Memory B cell (primary cell): Measurements from ENCODE around the gene PCSK6.
"Not testable (repeated sequence)": the region's sequence is repeated elsewhere in the genome, so short reads cannot be mapped to it uniquely, and the experiment has no call there.

Experiments
- ATAC-seq: fragments of 150-1000 bp; cut with Tn5 transposase; 2 replicates; pipeline ENCODE4 v1.10.0; 2021; ENCODE audit warnings: low read depth, mild to moderate bottlenecking, moderate library complexity
- DNase-seq, 2 donors: peaks; one replicate each; pipeline ENCODE4 v3.0.0; 2022; ENCODE audit warnings: low spot score in 2 of 2
- H3K27ac Mint-ChIP-seq: one replicate; pipeline ENCODE4 v1.8.0; 2022; ENCODE audit warnings: mild to moderate bottlenecking, moderate library complexity, mixed read lengths
- H3K27me3 Mint-ChIP-seq: one replicate; pipeline ENCODE4 v1.8.0; 2022; ENCODE audit warnings: mixed read lengths
- H3K36me3 Mint-ChIP-seq: one replicate; pipeline ENCODE4 v1.8.0; 2022; ENCODE audit warnings: mild to moderate bottlenecking, mixed read lengths
- H3K4me1 Mint-ChIP-seq: one replicate; pipeline ENCODE4 v1.8.0; 2022; ENCODE audit warnings: mixed read lengths
- H3K4me3 Mint-ChIP-seq: one replicate; pipeline ENCODE4 v1.8.0; 2022; ENCODE audit warnings: mild to moderate bottlenecking, moderate library complexity, mixed read lengths
- H3K9me3 Mint-ChIP-seq: one replicate; pipeline ENCODE4 v1.8.0; 2022; ENCODE audit warnings: mixed read lengths

PCSK6 gene

DNA sequence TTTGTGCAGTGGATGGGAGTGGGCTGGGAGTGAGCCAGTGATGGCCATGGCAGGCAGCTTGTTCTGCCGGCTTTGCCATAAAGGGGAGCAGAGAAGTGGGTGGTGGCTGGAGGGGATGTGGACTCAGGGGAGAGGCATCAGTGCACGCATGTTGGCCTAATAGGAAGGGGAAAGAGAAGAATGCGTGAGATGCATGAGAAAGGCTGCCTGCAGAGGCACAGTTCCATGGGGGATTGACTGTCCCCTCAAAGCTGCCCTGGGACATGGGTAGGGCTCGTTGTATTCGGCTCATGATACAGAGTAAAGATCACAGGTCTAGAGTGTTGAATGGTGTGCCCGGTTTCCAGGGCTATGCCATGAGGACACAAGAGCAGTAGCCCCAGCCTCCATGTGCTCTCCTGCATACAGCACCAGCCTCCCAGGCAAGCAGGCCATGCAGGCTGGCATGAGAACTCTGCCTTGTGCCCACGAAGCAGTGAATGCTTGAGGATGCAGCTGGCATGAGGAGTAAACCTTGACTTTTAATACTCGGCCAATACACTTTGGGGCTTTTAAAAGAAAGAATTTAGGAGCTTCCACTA lies 126.4 kb downstream of the PCSK6 start:
- no peaks in the 10 kb centered on the region for H3K36me3 Mint-ChIP-seq
- peaks cover 9% of the 10 kb centered on the region for H3K27me3 Mint-ChIP-seq
- no peak overlapping the region for H3K4me3 Mint-ChIP-seq
- no peak overlapping the region for H3K27ac Mint-ChIP-seq
- DNase-seq (no peak), ATAC-seq (no peak)
- H3K4me1 Mint-ChIP-seq, result no peaks in the 10 kb centered on the region
- peaks cover 4% of the 10 kb centered on the region for H3K9me3 Mint-ChIP-seq

DNA sequence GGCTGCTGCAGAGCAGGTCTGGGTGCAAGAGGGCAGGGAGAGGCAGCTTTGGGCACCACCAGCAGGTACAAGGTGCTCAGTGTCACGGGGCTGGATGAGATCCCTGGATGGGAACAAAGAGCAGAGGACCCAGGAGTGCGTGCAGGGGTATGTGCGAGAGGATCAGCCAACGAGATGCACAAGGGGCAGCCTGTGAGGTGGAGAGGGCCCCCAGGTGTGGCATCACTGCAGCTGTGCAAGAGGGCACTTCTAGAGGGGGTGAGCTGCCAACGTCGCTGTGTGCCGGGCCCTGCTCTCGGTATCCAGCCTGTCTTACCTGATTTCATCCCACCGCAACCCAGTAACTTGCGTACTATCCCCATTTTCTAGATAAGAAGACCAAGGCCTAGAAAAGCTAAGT lies 127.1 kb downstream of the PCSK6 start:
- Mint-ChIP-seq H3K27me3 (peaks cover 9% of the 10 kb centered on the region), H3K9me3 (peaks cover 4% of the 10 kb centered on the region), H3K36me3 (no peaks in the 10 kb centered on the region), H3K27ac (no peak overlapping the region), H3K4me1 (no peaks in the 10 kb centered on the region), H3K4me3 (no peak overlapping the region)
- no peak for ATAC-seq
- no peak for DNase-seq

DNA sequence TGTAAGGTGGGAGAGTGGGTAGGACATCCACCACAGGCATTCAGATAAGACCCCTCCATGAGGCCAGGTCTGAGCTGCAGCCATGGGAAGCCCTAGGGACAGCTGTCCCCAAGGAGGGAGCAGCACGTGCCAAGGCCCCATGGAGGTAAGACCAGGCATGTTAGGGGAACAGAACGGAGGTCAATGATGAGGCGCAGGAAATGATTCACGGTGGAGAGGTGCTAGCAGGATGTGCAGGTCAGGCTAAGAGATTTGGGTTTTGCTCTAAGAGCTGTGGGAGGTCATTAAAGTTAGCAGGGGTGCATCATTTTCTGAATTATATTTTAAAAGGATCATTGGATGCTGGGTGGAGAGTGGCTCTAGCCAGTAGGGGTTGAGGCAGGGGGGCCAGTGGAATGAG lies 128.1 kb downstream of the PCSK6 start:
- no peaks in the 10 kb centered on the region for H3K4me1 Mint-ChIP-seq
- ATAC-seq, result no peak
- H3K27me3 Mint-ChIP-seq, result peaks cover 9% of the 10 kb centered on the region
- no peak overlapping the region for H3K27ac Mint-ChIP-seq
- no peaks in the 10 kb centered on the region for H3K36me3 Mint-ChIP-seq
- H3K9me3 Mint-ChIP-seq, result peaks cover 4% of the 10 kb centered on the region
- no peak overlapping the region for H3K4me3 Mint-ChIP-seq
- no peak for DNase-seq

- Mint-ChIP-seq H3K4me1 (no peaks in the 10 kb centered on the region), H3K27ac (no peak overlapping the region), H3K36me3 (no peaks in the 10 kb centered on the region), H3K9me3 (peaks cover 3% of the 10 kb centered on the region), H3K27me3 (peaks cover 14% of the 10 kb centered on the region), H3K4me3 (no peak overlapping the region)
- no peak for ATAC-seq
- no peak for DNase-seq
Observed at GRCh38 chr15:101359365-101359947, 130.1 kb downstream of the PCSK6 start.

GRCh38 chr15:101358895-101359294 lies 130.6 kb downstream of the PCSK6 start:
- ATAC-seq, result no peak
- H3K27me3 Mint-ChIP-seq, result peaks cover 17% of the 10 kb centered on the region
- no peak for DNase-seq
- no peak overlapping the region for H3K27ac Mint-ChIP-seq
- H3K9me3 Mint-ChIP-seq, result no peaks in the 10 kb centered on the region
- H3K4me1 Mint-ChIP-seq, result no peaks in the 10 kb centered on the region
- no peaks in the 10 kb centered on the region for H3K36me3 Mint-ChIP-seq
- no peak overlapping the region for H3K4me3 Mint-ChIP-seq

GRCh38 chr15:101357885-101358284 lies 131.6 kb downstream of the PCSK6 start:
- H3K4me1 Mint-ChIP-seq, result no peaks in the 10 kb centered on the region
- H3K27me3 Mint-ChIP-seq, result peaks cover 16% of the 10 kb centered on the region
- H3K36me3 Mint-ChIP-seq, result no peaks in the 10 kb centered on the region
- no peak overlapping the region for H3K4me3 Mint-ChIP-seq
- H3K27ac Mint-ChIP-seq, result no peak overlapping the region
- no peaks in the 10 kb centered on the region for H3K9me3 Mint-ChIP-seq
- ATAC-seq, result no peak
- no peak for DNase-seq

GRCh38 chr15:101357333-101357732 lies 132.2 kb downstream of the PCSK6 start:
- H3K27ac Mint-ChIP-seq, result no peak overlapping the region
- H3K27me3 Mint-ChIP-seq, result peaks cover 18% of the 10 kb centered on the region
- H3K9me3 Mint-ChIP-seq, result no peaks in the 10 kb centered on the region
- H3K36me3 Mint-ChIP-seq, result no peaks in the 10 kb centered on the region
- DNase-seq (no peak), ATAC-seq (no peak)
- H3K4me3 Mint-ChIP-seq, result no peak overlapping the region
- H3K4me1 Mint-ChIP-seq, result no peaks in the 10 kb centered on the region

DNA sequence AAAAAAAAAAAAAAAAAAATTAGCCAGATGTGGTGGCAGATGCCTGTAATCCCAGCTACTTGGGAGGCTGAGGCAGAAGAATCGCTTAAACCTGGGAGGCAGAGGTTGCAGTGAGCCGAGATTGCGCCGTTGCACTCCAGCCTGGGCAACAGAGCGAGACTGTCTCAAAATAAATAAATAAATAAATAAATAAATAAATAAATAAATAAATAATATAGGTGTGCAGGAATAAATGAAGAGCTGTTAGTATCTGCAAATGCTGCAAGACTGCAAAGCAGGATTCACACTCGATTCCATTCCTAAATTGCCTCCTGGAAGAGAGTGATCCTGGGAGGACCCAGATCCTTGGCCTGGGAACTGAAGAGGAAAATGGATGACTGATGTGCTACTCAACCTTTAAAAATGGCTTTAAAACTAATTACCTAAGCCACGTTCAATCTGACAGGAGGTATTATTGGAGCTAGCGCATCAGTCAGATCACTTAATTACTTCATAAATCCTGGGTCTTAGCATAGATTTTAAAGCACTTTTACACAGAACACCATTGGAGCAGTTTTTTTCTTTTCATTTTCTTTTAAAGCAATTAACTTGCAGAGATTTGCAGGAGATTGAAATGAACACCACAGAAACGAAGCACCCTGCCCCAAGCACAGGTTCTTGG lies 132.9 kb downstream of the PCSK6 start:
- DNase-seq, H3K4me3 Mint-ChIP-seq, H3K27ac Mint-ChIP-seq, H3K36me3 Mint-ChIP-seq, H3K9me3 Mint-ChIP-seq, H3K4me1 Mint-ChIP-seq, ATAC-seq: not testable (repeated sequence)
- H3K27me3 Mint-ChIP-seq, result peaks cover 18% of the 10 kb centered on the region

- Mint-ChIP-seq H3K36me3 (no peaks in the 10 kb centered on the region), H3K4me1 (no peaks in the 10 kb centered on the region), H3K27ac (no peak overlapping the region), H3K4me3 (no peak overlapping the region), H3K27me3 (peaks cover 19% of the 10 kb centered on the region), H3K9me3 (peaks cover under 1% of the 10 kb centered on the region)
- no peak for DNase-seq
- no peak for ATAC-seq
Observed at GRCh38 chr15:101355678-101356464, 133.6 kb downstream of the PCSK6 start.

- Mint-ChIP-seq H3K9me3 (peaks cover 1% of the 10 kb centered on the region), H3K36me3 (no peaks in the 10 kb centered on the region), H3K4me3 (no peak overlapping the region), H3K4me1 (no peaks in the 10 kb centered on the region), H3K27ac (no peak overlapping the region), H3K27me3 (peaks cover 19% of the 10 kb centered on the region)
- DNase-seq (no peak), ATAC-seq (no peak)
Observed at GRCh38 chr15:101354891-101355623, 134.4 kb downstream of the PCSK6 start.

DNA sequence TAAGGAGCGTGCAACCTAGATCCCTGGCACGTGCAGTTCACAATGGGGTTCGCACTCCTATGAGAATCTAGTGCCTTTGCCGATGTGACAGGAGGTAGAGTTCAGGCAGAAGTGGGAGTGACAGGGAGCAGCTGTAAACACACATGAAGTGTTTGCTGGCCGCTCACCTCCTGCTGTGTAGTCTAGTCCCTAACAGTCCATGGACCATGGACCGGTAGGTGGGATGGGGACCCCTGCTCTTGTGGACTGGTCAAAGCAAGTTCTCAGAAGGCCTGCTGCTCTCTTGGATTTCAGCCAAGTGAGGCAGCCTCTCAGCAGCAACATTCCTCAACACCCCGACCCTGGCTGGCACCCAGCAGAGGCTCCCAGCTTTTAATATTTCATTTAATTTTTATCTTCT lies 136.3 kb downstream of the PCSK6 start:
- DNase-seq, result no peak
- Mint-ChIP-seq H3K36me3 (no peaks in the 10 kb centered on the region), H3K9me3 (peaks cover 1% of the 10 kb centered on the region), H3K27me3 (peaks cover 16% of the 10 kb centered on the region), H3K4me3 (no peak overlapping the region), H3K27ac (no peak overlapping the region), H3K4me1 (no peaks in the 10 kb centered on the region)
- ATAC-seq, result no peak

- no peaks in the 10 kb centered on the region for H3K4me1 Mint-ChIP-seq
- H3K36me3 Mint-ChIP-seq, result no peaks in the 10 kb centered on the region
- peaks cover 19% of the 10 kb centered on the region for H3K27me3 Mint-ChIP-seq
- H3K9me3 Mint-ChIP-seq, result peaks cover 1% of the 10 kb centered on the region
- H3K4me3 Mint-ChIP-seq, result no peak overlapping the region
- DNase-seq (no peak), ATAC-seq (no peak)
- no peak overlapping the region for H3K27ac Mint-ChIP-seq
Observed at GRCh38 chr15:101351736-101352135, 137.8 kb downstream of the PCSK6 start.

- Mint-ChIP-seq H3K27me3 (peaks cover 15% of the 10 kb centered on the region), H3K4me3 (no peak overlapping the region), H3K36me3 (no peaks in the 10 kb centered on the region), H3K4me1 (no peaks in the 10 kb centered on the region), H3K9me3 (peaks cover 1% of the 10 kb centered on the region), H3K27ac (no peak overlapping the region)
- ATAC-seq (no peak), DNase-seq (no peak)
Observed at GRCh38 chr15:101349047-101349951, 140.2 kb downstream of the PCSK6 start.
